WERI-Rb-1 (cell line): ENCODE results near the gene SGCG.
"Not testable (repeated sequence)": the region's sequence is repeated elsewhere in the genome, so short reads cannot be mapped to it uniquely, and the experiment has no call there.

Experiments used
- DNase-seq: peaks from one replicate; pipeline ENCODE4 v3.0.0-alpha.2; 2020
- H3K27ac ChIP-seq: fragments of 250-450 bp; sonication (Bioruptor Pico); 2 replicates; pipeline ENCODE4 v1.5.1; 2020; ENCODE audit warnings: mild to moderate bottlenecking, moderate library complexity
- H3K27me3 ChIP-seq: fragments of 250-450 bp; sonication (Bioruptor Pico); 2 replicates; pipeline ENCODE4 v1.5.1; 2021; ENCODE audit warnings: mild to moderate bottlenecking, low read depth, moderate library complexity; ENCODE audit not compliant: insufficient read depth, severe bottlenecking
- H3K36me3 ChIP-seq: fragments of 250-450 bp; sonication (Bioruptor Pico); 2 replicates; pipeline ENCODE4 v1.5.1; 2020; ENCODE audit warnings: mild to moderate bottlenecking, moderate library complexity
- H3K4me3 ChIP-seq: 2 replicates; pipeline ENCODE4 v1.5.1; 2011; ENCODE audit warnings: low read depth, mild to moderate bottlenecking, control low read depth, low read length
- H3K9me3 ChIP-seq: fragments of 250-450 bp; sonication (Bioruptor Pico); 2 replicates; pipeline ENCODE4 v1.5.1; 2021; ENCODE audit warnings: mild to moderate bottlenecking, moderate library complexity; ENCODE audit not compliant: severe bottlenecking
- TF ChIP-seq, protein P1 (sequence below): IDR thresholded peaks from 2 replicates; pipeline ENCODE4 v1.5.1; 2011; ENCODE audit warnings: low read depth, mild to moderate bottlenecking, control low read depth, inconsistent platforms, low read length

The SGCG gene

DNA sequence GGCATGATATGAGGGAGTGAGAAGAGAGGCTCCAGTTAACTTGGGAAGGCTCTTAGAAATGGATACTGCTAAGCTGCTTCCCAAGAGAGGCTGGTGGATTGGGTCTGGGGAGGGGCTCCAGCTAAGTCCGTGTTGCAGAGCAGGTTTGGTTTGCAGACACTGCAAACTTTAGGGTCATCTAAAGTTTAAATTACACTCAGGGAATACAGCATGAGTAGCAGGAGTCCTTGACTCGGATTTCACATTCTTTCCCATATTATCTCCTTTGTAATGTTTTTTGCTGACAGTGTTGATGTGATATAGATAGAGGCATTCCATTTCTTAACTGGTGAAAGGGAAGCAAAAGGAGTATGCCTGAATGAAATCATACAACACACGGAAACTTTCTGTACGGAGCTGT is 31.9 kb downstream of the SGCG start:
- Histone ChIP-seq H3K27me3 (peaks cover 56% of the 10 kb centered on the region), H3K36me3 (no peaks in the 10 kb centered on the region), H3K9me3 (peaks cover 3% of the 10 kb centered on the region), H3K27ac (no peak overlapping the region), H3K4me3 (no peak overlapping the region)
- DNase-seq: no peak
- TF ChIP-seq, protein P1, sequence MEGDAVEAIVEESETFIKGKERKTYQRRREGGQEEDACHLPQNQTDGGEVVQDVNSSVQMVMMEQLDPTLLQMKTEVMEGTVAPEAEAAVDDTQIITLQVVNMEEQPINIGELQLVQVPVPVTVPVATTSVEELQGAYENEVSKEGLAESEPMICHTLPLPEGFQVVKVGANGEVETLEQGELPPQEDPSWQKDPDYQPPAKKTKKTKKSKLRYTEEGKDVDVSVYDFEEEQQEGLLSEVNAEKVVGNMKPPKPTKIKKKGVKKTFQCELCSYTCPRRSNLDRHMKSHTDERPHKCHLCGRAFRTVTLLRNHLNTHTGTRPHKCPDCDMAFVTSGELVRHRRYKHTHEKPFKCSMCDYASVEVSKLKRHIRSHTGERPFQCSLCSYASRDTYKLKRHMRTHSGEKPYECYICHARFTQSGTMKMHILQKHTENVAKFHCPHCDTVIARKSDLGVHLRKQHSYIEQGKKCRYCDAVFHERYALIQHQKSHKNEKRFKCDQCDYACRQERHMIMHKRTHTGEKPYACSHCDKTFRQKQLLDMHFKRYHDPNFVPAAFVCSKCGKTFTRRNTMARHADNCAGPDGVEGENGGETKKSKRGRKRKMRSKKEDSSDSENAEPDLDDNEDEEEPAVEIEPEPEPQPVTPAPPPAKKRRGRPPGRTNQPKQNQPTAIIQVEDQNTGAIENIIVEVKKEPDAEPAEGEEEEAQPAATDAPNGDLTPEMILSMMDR: no peak

GRCh38 chr13:23231241-23231640 is 50.5 kb downstream of the SGCG start:
- no peak for DNase-seq
- Histone ChIP-seq H3K4me3 (no peak overlapping the region), H3K27ac (no peak overlapping the region), H3K36me3 (no peaks in the 10 kb centered on the region), H3K27me3 (peaks cover 87% of the 10 kb centered on the region), H3K9me3 (peaks cover 3% of the 10 kb centered on the region)
- TF ChIP-seq, protein P1: no peak

DNA sequence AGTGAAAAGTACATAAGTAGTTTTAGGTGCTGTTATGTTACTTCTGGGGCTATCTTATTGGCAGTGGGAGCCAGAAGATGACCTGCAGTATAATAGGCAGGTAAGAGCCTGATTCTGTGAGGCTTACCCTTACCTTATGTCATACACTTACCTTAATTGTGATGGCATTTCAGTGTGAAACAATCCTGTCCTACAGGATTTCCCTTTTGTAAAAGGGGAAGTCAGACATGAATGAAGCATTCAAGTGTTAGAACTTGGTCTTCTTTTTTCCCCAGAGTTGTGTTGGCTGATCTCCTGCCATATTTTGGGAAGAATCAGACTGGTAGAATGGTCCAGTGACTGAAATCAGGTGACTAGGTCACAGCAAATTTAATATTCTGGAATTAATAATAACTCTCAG is 55.2 kb downstream of the SGCG start:
- Histone ChIP-seq H3K9me3 (peaks cover 3% of the 10 kb centered on the region), H3K4me3 (no peak overlapping the region), H3K36me3 (no peaks in the 10 kb centered on the region), H3K27me3 (peaks cover 74% of the 10 kb centered on the region), H3K27ac (no peak overlapping the region)
- no peak for DNase-seq
- TF ChIP-seq, protein P1: no peak

- peaks cover 57% of the 10 kb centered on the region for H3K27me3 ChIP-seq
- TF ChIP-seq, protein P1: no peak
- no peak for DNase-seq
- no peak overlapping the region for H3K4me3 ChIP-seq
- H3K9me3 ChIP-seq: no peaks in the 10 kb centered on the region
- no peak overlapping the region for H3K27ac ChIP-seq
- no peaks in the 10 kb centered on the region for H3K36me3 ChIP-seq
Measured at GRCh38 chr13:23243066-23243465, 62.3 kb downstream of the SGCG start.

DNA sequence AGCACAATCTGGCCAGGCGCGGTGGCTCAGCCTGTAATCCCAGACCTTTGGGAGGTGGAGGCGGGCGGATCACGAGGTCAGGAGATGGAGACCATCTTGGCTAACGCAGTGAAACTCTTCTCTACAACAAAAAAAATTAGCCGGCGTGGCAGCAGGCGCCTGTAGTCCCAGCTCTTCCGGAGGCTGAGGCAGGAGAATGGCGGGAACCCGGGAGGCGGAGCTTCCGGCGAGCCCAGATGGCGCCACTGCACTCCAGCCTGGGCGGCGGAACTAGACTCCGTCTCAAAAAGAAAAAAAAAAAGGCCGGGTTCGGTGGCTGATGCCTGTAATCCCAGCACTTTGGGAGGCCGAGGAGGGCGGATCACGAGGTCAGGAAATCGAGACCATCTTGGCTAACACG is 67.6 kb downstream of the SGCG start:
- not testable (repeated sequence) for H3K27ac ChIP-seq, H3K4me3 ChIP-seq, DNase-seq, H3K9me3 ChIP-seq, H3K36me3 ChIP-seq
- H3K27me3 ChIP-seq: peaks cover 65% of the 10 kb centered on the region

DNA sequence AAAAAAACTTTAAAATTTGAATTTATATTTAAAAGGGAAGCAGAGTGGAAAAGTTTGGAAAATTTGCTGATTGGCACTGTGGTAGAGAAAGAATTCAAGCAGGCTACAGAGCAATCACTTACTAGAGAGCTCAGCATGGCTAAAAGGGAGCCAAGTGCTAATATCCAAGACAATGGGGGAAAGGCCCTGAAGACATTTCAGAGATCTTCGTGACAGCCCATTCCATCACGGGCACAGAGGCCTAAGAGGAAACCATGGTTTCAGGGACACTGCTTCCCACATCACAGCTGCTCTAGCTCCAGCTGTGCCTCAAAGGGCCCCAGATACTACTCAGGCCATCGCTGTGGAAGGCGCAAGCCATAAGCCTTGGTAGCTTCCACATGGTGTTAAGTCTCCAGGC is 73.7 kb downstream of the SGCG start:
- TF ChIP-seq, protein P1: no peak
- Histone ChIP-seq H3K4me3 (no peak overlapping the region), H3K9me3 (peaks cover 5% of the 10 kb centered on the region), H3K36me3 (no peaks in the 10 kb centered on the region), H3K27ac (no peak overlapping the region), H3K27me3 (peaks cover 57% of the 10 kb centered on the region)
- DNase-seq: no peak
